Uterus (tissue), 2 donors: ENCODE measurements around the gene TCF12.

Experiments
- POLR2A ChIP-seq, 2 donors: fragments of 450-650 bp; IDR thresholded peaks; one replicate each; pipeline ENCODE4 v1.6.1; 2016; ENCODE audit warnings: antibody characterized with exemption in 2 of 2, mild to moderate bottlenecking in 1 of 2, moderate library complexity in 1 of 2
- TF ChIP-seq, protein P1 (sequence below), 4 experiments: fragments of 200-600 bp in 2 of 4; fragments of 450-650 bp in 2 of 4; sonication (generic) in 2 of 4; IDR thresholded peaks; one replicate each; pipeline ENCODE4 v1.5.1; 2016 to 2019; ENCODE audit warnings: antibody characterized with exemption in 4 of 4, mild to moderate bottlenecking in 2 of 4, moderate library complexity in 1 of 4

DNA sequence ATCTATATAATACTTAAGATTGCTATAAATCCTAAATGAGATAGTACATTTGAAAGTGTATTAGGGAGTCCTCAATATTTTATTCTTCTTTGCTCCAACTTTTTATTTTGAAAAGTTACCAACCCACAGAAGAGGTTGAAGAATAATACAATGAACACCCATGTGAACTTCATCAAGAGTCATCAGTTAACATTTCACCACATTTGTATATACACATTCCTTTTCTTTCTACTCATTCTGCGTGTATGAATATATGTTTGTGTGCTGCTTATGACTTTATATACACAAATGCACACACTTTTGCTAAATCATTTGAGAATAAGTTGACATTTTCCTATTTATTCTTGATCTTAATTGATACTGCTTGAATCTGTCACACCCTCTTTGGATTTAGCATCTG, 264.6 kb downstream of the TCF12 start:
- TF ChIP-seq POLR2A (IDR thresholded peaks at IDR 0.05): no peak
- TF ChIP-seq, protein P1, sequence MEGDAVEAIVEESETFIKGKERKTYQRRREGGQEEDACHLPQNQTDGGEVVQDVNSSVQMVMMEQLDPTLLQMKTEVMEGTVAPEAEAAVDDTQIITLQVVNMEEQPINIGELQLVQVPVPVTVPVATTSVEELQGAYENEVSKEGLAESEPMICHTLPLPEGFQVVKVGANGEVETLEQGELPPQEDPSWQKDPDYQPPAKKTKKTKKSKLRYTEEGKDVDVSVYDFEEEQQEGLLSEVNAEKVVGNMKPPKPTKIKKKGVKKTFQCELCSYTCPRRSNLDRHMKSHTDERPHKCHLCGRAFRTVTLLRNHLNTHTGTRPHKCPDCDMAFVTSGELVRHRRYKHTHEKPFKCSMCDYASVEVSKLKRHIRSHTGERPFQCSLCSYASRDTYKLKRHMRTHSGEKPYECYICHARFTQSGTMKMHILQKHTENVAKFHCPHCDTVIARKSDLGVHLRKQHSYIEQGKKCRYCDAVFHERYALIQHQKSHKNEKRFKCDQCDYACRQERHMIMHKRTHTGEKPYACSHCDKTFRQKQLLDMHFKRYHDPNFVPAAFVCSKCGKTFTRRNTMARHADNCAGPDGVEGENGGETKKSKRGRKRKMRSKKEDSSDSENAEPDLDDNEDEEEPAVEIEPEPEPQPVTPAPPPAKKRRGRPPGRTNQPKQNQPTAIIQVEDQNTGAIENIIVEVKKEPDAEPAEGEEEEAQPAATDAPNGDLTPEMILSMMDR (IDR thresholded peaks at IDR 0.05): no peak
